HG03139 (cell line): Measurements from ENCODE around the gene ZCCHC14.
"Not testable (repeated sequence)": the region's sequence is repeated elsewhere in the genome, so short reads cannot be mapped to it uniquely, and the experiment has no call there.

Experiments used
- ATAC-seq: cut with Tn5 transposase; IDR thresholded peaks from one replicate; pipeline ENCODE4 v1.9.1; 2021; ENCODE audit not compliant: unreplicated experiment

The ZCCHC14 gene

DNA sequence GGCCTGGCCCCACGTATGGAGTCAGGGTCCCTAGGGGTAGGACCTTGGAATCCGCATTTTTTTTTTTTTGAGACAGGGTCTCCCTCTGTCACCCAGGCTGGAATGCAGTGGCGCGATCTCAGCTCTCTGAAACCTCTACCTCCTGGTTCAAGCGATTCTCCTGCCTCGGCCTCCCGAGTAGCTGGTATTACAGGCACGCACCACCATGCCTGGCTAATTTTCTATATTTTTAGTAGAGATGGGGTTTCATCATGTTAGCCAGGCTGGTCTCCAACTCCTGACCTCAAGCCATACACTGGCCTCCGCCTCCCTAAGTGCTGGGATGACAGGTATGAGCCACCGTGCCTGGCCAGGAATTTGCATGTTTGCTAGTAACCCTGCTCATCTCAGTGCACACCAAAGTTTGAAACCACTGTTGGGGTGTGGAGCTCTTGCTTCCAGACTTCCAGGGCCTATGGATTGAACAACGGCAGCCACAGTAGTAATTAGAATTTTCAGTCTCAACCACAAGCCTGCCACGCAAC lies 5.0 kb upstream of the ZCCHC14 start:
- not testable (repeated sequence) for ATAC-seq

DNA sequence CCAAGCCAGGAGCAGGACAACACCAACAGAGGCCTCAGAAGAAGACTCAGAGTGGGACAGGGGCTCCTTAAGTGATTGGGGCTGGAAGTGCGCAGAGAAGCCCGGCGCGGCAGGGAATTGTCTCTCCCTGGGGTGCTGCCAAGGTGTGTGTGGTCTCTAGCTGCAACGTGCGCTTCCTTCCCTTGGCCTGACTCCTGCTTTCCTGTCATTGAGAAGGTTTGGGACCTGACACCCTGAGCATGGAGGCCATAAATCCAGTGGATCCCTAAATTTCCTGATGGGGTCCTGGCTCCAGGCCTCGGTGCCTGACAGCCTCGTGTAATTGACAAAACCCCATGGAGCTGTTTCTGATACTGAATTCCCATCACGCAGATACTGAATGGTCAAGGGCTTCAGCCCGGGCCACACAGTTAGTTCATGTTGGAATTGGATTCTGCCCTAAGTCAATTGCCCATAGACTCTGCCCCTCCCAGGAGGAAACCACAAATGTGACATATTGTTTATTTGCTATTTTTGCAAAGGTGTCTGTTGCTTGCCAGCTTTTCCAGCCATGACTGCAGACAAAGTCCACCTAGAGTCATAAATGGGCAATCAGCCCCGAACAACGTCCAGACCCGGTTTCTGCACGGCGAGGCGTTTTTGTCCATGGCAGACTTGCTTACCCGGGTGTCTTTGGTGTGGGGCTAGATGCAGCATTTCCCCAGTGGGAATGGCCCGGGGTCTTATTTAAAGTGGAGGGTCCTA lies 4.4 kb upstream of the ZCCHC14 start:
- not testable (repeated sequence) for ATAC-seq

DNA sequence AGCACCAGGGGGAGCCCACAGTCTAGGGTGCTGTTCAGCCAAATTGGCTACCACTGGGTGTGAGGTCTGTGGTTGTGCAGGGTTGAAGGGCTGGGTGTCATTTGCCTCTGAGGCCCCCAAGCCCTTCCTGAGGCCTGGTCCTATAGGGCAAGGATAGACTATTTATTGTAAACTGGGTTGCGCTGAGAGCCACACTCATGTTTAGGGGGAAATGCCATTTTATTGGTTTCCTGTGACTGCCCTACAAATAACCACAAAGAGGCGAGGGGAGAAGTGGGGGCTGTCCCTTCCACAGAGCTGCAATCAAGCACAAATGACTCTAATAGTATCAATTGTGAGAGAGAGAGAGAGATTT lies 3.6 kb upstream of the ZCCHC14 start:
- ATAC-seq = no peak

DNA sequence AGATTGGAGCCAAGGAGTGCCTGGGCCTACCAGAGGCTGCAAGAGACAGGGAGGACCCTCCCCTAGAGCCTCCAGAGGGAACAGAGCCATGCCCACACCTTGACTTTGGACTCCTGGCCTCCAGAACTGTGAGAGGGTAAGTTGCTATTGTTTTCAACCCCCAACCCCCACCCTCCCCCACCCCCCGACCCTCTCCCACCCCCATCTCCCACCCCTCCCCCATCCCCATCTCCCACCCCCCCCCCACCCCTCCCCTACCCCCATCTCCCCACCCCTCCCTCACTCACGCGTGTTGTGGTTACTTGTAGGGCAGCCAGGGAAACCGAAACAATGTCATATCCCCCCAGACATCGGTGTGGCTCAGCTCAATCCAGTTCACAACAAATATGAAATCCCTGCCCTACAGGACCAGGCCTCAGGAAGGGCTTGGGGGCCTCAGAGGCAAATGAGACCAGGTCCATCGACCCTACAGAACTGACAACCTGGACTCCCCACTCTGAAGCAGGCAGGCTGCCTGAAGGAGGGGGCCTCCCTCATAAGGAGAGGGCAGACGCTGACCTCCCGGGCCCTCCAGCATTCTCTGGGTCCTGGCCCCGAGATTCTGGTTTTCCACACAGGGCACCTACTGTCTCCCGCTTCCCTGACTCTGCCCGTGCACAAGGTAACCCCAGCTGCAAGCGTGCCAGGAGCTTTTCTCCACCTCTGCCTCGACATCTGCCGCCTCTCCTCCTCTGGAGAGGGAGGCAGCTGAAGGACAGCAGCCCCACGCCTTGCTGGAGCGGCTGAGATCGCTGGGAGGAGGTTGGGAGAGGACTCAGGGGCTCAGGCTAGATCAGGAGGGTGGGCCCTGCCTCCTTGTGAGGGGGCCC lies 3.0 kb upstream of the ZCCHC14 start:
- ATAC-seq = no peak

DNA sequence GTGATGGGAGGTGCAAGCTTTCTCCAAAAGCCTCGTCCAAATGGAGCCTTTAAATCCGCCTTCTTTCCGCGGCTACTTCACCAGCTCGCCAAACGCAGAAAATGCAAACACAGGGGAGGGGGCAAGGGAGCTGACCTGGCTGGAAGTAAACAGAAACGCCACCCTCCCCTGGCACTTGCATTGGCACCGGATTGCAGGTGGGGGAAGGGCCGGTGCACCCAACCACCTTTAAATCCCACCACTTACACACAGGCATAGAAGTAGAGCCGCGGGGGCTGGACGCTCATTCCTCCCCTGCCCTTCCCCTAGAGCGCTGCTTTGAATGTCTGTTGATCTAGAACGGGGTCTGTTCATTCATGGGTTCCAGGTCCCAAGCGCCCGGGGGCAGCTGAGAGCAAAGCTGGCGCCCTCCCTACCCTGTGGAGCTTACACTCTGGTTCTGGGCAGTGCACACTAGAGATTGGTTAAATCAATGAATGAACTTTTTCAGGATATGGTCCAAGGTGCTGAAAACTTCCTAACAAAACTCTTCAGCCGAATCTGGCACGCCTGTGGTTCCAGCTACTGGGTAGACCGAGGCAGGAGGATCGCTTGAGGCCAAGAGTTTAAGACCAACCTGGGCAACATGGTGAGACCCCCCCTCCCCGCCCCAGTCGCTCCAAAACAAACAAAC lies 920 bp upstream of the ZCCHC14 start:
- ATAC-seq = no peak

DNA sequence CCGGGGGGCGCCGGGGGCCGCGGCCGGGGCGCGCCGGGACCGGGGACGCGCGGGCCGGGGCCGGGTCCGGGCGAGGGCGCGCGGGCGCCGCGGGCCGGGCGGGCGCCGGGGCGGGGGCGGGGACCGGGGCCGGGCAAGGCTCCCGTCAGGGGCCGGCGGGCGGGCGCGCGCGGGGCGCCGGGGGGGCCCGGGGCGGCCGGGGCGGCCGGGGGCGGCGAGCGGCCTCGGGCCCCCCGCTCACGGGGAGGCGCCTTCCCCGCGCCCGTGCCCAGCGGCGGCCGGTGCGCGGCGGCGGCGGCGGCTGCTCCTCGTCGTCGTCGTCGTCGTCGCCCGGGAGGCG lies 563 bp downstream of the ZCCHC14 start:
- peak; percentile 4 for ATAC-seq

DNA sequence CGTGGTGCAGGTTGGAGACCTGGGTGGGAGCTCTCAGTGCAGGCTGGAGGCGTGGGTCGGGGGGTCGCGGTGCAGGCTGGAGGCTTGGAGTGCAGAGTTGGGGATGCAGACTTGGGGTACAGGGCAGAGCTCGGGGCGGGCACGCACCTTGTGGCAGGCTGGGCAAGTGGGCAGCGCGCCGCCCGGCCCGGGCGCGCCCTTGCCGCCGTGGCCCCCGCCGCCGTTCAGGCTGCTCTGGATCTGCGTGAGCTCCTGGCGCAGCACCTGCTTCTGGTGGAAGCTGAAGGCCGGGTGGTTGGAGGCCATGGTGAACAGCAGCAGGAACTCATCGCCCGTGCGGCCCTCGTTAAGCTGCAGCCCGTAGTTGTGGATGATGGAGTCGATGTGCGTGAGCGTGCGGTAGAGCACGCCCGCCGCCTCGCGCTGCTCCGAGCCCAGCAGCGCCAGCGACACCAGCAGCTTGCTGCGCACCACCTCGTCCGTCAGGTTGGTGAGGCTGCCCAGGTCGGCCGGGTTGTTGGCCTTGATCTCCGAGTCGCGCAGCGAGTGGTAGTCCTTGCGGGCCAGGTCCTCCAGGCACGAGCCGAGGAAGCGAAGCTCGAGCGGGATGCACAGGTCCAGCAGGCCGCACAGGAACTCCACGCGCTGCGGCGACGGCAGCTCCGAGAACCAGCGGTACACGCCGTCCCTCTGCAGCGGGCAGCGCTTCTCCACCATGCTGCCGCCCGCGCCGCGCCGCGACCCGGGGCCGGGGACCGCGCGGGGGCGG lies 1.1 kb downstream of the ZCCHC14 start:
- ATAC-seq = no peak

DNA sequence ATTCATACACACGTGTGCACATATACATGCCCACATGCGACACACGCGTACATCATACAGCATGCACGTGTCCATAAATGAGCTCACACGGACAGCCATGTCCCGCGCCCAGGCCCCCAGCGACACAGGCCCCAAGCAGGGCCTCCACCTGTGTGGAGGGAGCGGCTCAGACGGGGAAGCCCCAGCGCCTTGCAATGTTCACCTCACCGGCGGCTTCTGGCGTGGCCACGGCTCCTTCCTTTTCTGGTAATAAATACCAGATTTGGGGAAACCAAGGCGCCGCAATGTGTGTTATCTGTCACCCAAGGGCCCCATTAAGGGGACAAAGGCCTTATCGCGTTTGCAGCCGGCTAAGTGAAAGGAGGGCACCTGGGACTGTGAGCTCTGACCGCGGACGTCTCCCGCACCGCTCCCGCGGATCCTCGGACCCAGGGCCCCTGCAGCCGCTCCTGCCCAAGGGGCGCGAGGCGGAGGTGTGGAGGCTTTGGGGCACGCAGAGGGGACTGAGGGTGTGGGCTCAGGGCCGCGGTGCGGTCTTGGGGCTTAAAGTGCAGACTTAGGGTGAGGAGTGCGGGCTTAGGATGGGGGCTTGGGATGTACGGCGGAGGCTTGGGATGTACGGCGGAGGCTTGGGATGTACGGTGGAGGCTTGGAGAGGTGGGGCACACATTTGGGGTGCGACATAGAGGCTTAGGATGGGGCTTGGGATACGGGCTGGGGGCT lies 1.9 kb downstream of the ZCCHC14 start:
- not testable (repeated sequence) for ATAC-seq

DNA sequence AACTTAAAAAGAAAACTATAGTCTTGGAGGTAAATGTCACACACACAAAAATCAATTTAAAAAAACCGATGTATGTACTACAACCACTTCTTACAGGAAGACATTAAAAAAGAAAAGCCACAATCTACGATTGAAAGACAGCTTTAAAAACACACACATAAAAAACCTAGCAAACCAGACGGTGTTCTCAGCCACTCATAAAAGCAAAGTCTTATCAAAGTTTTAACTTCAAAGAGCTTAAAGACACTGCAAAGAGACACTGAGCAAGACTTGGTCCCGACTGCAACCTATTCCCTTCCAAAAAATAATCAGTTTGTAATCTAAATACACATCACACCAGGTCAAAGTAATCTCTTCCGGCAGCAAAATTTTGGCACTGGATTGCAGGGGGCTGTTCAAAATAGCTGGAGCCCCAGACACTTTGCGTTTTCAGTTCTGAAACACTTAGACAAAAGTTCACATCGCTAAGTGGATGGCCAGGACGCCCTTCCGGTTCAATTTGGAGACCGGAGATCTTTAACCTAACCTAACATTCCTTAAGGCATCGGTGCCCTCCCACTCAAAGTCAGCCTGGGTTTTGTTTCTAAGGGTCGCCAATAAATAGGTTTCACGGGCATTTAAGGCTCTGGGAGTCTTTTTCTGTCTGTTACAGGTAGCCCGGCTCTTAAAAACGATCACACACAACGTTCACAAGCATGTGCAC lies 2.6 kb downstream of the ZCCHC14 start:
- ATAC-seq = no peak

DNA sequence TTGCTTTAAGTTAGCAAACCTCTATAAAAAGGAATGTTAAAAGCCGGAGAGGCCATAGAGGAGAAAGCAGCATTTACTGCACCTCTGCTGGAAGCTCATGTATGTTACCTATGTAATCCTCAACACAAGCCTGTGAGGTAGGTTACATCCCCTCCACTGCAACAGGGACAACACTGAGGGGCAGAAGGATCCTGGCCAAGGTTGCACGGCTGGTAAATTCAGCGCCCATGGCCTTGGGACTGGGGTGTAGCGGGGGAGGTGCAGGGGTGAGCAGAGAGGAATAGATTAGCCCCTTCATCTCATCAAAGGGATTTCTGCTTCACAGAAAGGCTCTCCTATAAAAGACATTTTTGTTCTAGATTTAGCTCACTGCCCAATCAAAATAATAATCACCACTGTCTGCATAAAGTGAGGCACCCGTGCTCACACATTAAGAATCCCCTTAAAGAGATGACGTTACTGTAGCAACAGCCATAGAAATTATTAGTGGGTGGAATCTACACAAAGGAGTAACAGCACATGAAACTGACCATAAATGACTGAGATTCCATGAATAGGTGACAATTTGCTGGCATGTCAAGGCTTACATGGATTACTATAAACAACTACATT lies 3.3 kb downstream of the ZCCHC14 start:
- ATAC-seq = no peak

DNA sequence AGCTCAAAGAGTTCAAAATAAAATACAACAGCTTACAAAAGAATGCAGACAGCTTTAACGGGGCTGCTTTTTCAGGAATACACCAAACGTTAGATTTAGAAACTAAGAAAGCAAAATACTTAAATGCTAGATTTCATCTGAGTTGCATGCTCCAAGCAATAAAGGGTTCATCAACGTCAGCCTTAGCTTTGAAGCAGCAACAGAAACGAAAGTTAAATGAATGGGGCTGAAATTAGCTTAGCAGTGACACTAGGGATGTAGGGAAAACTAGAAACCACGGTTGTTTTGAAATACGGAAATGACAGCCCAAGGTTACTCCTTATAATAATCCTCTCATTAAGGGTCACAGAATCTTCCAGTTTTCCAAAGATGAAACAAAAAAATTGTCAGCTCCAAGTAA lies 3.9 kb downstream of the ZCCHC14 start:
- ATAC-seq = not testable (repeated sequence)

DNA sequence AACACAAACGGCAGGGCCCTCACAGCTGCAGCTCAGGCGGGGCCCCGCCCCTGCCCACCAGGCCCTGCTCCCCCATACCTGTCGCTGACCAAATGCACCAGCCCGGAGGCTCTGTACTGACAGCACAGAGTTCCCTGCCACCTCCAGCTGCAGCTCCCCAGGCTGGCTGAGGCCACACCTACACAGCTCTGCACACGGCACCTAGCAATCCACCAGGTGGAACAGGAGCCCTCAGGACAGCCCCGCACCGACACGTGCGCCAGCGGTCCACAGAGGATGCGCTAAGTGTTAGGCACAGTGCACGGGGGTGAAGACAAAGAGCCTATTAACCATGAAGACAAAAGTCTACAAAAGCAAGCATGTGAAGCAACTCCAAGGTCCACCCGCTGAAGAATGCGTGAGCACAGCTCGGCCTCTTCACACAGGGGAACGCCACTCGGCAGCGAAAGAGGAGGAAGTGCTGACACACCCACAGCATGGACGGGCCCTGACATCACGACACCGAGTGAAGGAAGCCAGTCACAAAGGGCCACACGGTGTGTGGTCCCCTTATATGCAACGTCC lies 5.4 kb downstream of the ZCCHC14 start:
- ATAC-seq = no peak

DNA sequence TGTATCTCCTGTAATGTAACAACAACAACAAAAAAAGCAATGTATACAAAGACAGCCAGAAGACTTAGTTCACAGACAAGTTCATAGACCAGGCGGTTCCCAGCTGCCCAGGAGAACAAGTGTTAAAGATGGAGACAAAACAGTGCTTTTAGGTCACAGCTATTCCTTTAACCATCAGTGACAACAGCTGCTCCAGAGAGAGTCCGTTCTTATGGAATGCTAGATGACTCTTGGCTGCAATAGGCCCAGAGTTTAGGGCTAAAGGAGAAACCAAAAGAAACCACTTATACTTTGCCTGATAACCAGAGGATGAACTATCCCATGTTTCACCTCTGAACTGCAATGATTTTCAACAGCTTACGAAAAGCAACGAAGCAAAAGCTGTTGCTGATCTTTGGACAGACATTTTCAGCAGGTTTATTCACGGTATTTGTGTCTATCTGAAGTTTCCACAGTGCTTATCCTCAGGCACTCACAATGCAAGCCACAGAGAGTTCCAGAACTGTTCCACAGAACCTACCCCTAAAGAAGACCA lies 6.0 kb downstream of the ZCCHC14 start:
- no peak for ATAC-seq

DNA sequence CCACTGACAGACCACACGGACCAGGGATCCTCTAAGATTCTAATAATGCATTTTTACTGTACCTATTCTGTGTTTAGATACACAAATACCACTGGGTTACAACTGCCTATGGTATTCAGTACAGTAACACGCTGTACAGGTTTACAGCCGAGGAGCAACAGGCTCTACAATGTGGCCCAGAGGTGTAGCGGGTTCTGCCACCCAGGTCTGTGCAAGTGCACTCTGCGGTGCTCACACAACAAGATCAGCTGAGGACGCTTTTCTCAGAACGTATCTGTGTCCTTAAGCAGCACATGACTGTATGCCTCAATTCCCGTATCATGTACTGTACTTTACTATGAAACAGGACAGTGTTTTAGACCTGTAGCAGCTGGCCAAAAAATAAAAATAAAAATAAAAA lies 6.5 kb downstream of the ZCCHC14 start:
- ATAC-seq = no peak

DNA sequence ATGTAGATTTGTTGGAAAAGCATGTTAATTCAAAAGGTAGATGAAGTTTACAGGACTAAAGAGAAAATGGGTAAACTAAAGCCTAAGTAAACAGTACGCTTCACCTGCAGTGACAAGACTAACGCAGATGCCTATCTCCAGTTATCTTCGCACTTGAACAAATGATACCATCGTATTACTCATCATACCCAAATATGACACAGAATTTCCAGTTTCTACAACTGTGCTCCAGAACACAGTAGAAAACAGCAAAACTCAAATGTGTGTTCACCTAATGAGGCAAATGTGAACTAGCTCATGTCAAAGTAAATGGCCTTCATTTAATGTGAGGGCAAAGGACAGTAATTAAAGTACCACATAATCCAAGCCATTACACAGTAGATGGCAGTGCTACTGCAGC lies 7.0 kb downstream of the ZCCHC14 start:
- not testable (repeated sequence) for ATAC-seq

DNA sequence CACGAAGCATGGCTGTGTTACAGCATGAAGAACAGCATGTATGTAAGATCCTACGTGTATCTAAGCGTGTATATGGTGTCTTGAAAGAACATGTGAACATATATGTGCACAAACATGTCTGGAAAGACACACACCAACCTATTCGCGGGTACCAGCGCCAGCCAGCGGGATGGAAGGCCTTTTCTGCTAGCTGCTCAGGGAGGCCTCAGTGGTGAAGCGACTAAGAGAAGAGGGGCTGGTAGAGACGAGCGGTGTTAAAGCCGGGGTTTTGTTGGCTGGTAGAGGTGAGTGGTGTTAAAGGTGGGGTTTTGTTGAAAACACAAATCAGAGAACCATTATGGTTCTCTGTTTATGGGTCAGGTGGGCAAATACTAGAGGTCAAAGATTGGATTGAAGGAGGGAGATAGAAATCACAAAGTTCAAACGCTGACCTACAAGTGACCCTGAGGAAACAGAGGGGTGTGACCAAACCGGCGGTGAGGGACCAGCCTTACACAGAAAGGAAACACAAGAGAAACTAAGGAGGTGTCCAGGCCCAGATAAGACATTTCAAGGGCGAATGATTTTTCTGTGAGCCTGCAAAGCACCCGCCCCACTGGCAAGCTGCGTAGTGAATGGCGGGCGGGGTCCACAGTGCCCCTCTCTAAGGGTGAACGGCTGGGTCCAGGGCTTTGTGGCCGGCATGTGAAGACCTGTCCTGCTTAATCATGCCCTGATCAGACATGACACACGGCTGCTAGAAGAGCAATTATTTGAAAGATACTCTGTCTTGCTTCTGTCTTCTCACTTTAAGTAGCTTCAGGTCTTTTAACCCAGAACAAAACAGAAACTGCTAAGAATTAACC lies 8.1 kb downstream of the ZCCHC14 start:
- ATAC-seq = no peak

DNA sequence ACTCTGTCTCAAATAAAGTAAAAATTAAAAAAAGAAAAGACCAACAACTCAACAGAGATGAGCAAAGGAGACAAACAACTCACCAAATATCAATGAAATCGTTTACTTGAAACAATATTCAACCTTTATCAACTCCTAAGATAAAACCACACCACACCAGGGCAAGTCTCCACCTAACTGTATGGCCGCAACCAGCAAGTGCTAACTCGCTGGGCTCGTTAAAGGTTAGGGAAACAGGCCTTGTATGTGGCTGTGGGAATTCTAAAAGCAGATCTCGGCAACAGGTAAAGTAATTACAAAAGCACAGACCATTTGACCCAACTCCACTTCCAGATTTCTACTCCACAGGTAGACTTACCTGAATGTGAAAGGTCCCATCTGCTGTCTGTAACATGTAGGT lies 9.3 kb downstream of the ZCCHC14 start:
- no peak for ATAC-seq

DNA sequence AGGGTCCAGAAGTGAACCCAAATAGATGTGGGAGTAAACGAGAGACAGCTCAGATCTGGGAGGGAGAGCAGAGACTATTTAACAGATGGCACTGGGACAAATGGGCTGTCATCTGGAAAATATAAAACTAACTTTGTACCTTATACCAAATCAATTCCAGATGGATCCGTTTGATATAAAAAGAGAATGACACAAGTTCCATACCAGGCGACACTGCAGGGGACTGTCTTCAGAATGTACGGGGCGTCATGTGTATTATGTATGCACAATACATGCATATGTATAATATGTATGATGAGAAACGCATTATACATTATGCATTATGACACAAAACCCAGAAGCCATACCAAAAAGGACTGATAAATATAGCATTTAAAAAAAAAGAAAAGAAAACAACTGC lies 10.2 kb downstream of the ZCCHC14 start:
- not testable (repeated sequence) for ATAC-seq
